K562 (cell line): ENCODE data around the gene RPS6KL1.

ENCODE experiments used
- ATF6 ChIP-seq: sonication (generic); formaldehyde crosslinking; IDR thresholded peaks from 2 replicates; pipeline ENCODE4 v1.4.0; 2020; ENCODE audit warnings: mild to moderate bottlenecking, missing genetic modification reagents
- BDP1 ChIP-seq: IDR thresholded peaks from 3 replicates; pipeline ENCODE4 v1.6.1; 2011; ENCODE audit not compliant: insufficient read length, insufficient read depth
- CAMTA2 ChIP-seq: fragments of 250-450 bp; sonication (Bioruptor Pico); conservative IDR thresholded peaks from 2 replicates; pipeline ENCODE4 v1.5.1; 2022
- CTCF ChIP-seq, 3 experiments: IDR thresholded peaks in 2 of 3; conservative IDR thresholded peaks in 1 of 3; 2 replicates each; pipeline ENCODE4 v1.5.1; 2011 to 2012; ENCODE audit warnings: low read length in 3 of 3, mild to moderate bottlenecking in 3 of 3, control low read depth in 2 of 3, improper control_type of control experiment in 1 of 3, inconsistent platforms in 1 of 3, low read depth in 1 of 3, mixed read lengths in 1 of 3, moderate library complexity in 1 of 3; ENCODE audit not compliant: insufficient read depth in 2 of 3
- EP300 ChIP-seq: IDR thresholded peaks from 2 replicates; pipeline ENCODE4 v1.6.1; 2012; ENCODE audit warnings: low read length, improper control_type of control experiment
- EZH2 ChIP-seq: IDR thresholded peaks from 2 replicates; pipeline ENCODE4 v1.6.1; 2012; ENCODE audit warnings: low read depth, mild to moderate bottlenecking, inconsistent platforms, low read length, borderline replicate concordance
- KLF10 ChIP-seq: fragments of 250-450 bp; sonication (Bioruptor Pico); IDR thresholded peaks from 2 replicates; pipeline ENCODE4 v1.6.1; 2021; ENCODE audit warnings: matching md5 sums
- MAFK ChIP-seq: IDR thresholded peaks from 2 replicates; pipeline ENCODE4 v1.6.1; 2011; ENCODE audit warnings: low read length, improper control_type of control experiment
- PHF8 ChIP-seq: fragments of 200-600 bp; sonication (generic); IDR thresholded peaks from 2 replicates; pipeline ENCODE4 v1.6.1; 2012; ENCODE audit warnings: mixed run types, mild to moderate bottlenecking, inconsistent platforms, low read length, moderate library complexity, borderline replicate concordance
- TFAM ChIP-seq: fragments of 250-450 bp; sonication (Bioruptor Pico); conservative IDR thresholded peaks from 2 replicates; pipeline ENCODE4 v1.5.0; 2021; ENCODE audit warnings: mild to moderate bottlenecking, moderate library complexity
- TRIM24 ChIP-seq, 2 experiments: fragments of 450-650 bp; IDR thresholded peaks; 2 replicates each; pipeline ENCODE4 v1.6.1; 2016

- TF ChIP-seq CTCF (IDR thresholded peaks at IDR 0.05 in 2 of 3, conservative IDR thresholded peaks at IDR 0.05 in 1 of 3; ENCODE audit: insufficient read depth in 2 of 3, low read depth in 1 of 3, low read length in 3 of 3) (no peak), TFAM (no peak), BDP1 (no peak), TRIM24 (IDR thresholded peaks at IDR 0.05) (no peak), KLF10 (CRISPR knock-in tag) (no peak), CAMTA2 (no peak), EP300 (no peak), MAFK (no peak), PHF8 (no peak), ATF6 (CRISPR knock-in tag) (no peak), EZH2 (no peak)
These were observed 58.9 kb downstream of the RPS6KL1 start for GRCh38 chr14:74864198-74864597.
